ENCODE data around the gene SIAH2.

SIAH2 gene

DNA sequence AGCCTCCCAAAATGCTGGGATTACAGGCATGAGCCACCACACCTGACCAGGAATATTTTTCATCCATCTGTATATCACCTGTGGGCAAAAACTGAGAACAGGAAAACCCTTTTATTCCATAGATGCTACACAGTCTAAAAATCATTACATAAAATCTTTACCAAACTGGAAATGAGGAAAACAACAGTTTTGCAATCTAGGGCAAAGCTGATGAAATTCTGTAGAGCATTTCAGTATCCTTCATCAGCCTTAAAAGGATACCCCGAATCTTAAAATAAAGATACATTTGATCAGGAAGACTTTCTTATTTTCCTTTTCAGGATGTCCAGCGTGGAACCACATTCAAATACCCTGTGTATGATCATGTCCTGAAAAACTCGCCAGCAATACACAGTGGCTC lies 7.1 kb downstream of the SIAH2 start:
- FAIRE-seq (no peak), DNase-seq (ENCODE audit: insufficient read length, low spot score) (no peak)
- no peak for TF ChIP-seq SPI1 (IDR thresholded peaks at IDR 0.05; ENCODE audit: low read depth, low read length)
- no peak for TF ChIP-seq POLR2A (IDR thresholded peaks at IDR 0.05; ENCODE audit: low read depth, low read length)

- no peak for TF ChIP-seq SPI1 (IDR thresholded peaks at IDR 0.05; ENCODE audit: low read depth, low read length)
- TF ChIP-seq POLR2A (IDR thresholded peaks at IDR 0.05; ENCODE audit: low read depth, low read length), result no peak
- TF ChIP-seq POLR2AphosphoS5 (IDR thresholded peaks at IDR 0.05; ENCODE audit: low read depth, low read length), result no peak
- no peak for TF ChIP-seq TAF1 (IDR thresholded peaks at IDR 0.05; ENCODE audit: low read depth, low read length)
- TF ChIP-seq POU2F2 (IDR thresholded peaks at IDR 0.05; ENCODE audit: low read depth, low read length), result no peak
- TF ChIP-seq PAX5 (IDR thresholded peaks at IDR 0.05; ENCODE audit: insufficient read depth, low read length, severe bottlenecking), result no peak
- DNase-seq (ENCODE audit: insufficient read length, low spot score), result no peak
- no peak for FAIRE-seq
Measured at GRCh38 chr3:150754896-150755295, 8.1 kb downstream of the SIAH2 start.

DNA sequence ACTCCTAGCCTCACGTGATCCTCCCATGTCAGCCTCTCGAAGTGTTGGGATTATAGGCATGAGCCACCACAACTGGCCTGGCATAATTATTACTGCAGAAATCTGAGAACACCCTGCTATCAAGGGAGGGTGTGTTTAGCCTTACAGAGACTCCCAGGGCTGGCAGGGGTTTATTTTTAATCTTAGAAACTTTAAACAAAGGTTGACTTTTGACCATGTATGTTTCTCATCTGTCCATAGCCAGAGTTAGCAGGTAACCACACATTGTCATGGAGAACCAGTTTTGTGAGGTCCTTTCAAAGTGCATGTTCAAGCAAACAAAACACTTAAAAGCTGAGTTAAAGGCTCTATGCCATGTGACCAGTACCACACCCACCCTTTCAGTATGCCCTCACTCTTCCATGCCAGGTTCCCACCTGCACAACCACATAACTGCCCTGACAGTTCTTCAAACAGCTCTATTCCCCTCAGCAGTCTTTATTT lies 11.1 kb downstream of the SIAH2 start:
- TF ChIP-seq PAX5 (IDR thresholded peaks at IDR 0.05; ENCODE audit: insufficient read depth, low read length, severe bottlenecking) (no peak), POU2F2 (IDR thresholded peaks at IDR 0.05; ENCODE audit: low read depth, low read length) (no peak), TAF1 (IDR thresholded peaks at IDR 0.05; ENCODE audit: low read depth, low read length) (no peak), POLR2A (IDR thresholded peaks at IDR 0.05; ENCODE audit: low read depth, low read length) (no peak), POLR2AphosphoS5 (IDR thresholded peaks at IDR 0.05; ENCODE audit: low read depth, low read length) (no peak), SPI1 (IDR thresholded peaks at IDR 0.05; ENCODE audit: low read depth, low read length) (no peak)
- FAIRE-seq (no peak), DNase-seq (ENCODE audit: insufficient read length, low spot score) (no peak)

GRCh38 chr3:150749255-150749654 lies 13.7 kb downstream of the SIAH2 start:
- no peak for DNase-seq (ENCODE audit: insufficient read length, low spot score)
- no peak for TF ChIP-seq POU2F2 (IDR thresholded peaks at IDR 0.05; ENCODE audit: low read depth, low read length)
- TF ChIP-seq TAF1 (IDR thresholded peaks at IDR 0.05; ENCODE audit: low read depth, low read length), result no peak
- no peak for TF ChIP-seq PAX5 (IDR thresholded peaks at IDR 0.05; ENCODE audit: insufficient read depth, low read length, severe bottlenecking)
- no peak for TF ChIP-seq POLR2AphosphoS5 (IDR thresholded peaks at IDR 0.05; ENCODE audit: low read depth, low read length)
- TF ChIP-seq SPI1 (IDR thresholded peaks at IDR 0.05; ENCODE audit: low read depth, low read length), result no peak
- no peak for TF ChIP-seq POLR2A (IDR thresholded peaks at IDR 0.05; ENCODE audit: low read depth, low read length)
- FAIRE-seq, result no peak

GRCh38 chr3:150748684-150749047 lies 14.3 kb downstream of the SIAH2 start:
- DNase-seq (ENCODE audit: insufficient read length, low spot score) (no peak), FAIRE-seq (no peak)
- no peak for TF ChIP-seq POU2F2 (IDR thresholded peaks at IDR 0.05; ENCODE audit: low read depth, low read length)
- no peak for TF ChIP-seq POLR2A (IDR thresholded peaks at IDR 0.05; ENCODE audit: low read depth, low read length)
- no peak for TF ChIP-seq TAF1 (IDR thresholded peaks at IDR 0.05; ENCODE audit: low read depth, low read length)
- TF ChIP-seq PAX5 (IDR thresholded peaks at IDR 0.05; ENCODE audit: insufficient read depth, low read length, severe bottlenecking), result no peak

- DNase-seq (ENCODE audit: insufficient read length, low spot score) (no peak), FAIRE-seq (no peak)
- TF ChIP-seq PAX5 (IDR thresholded peaks at IDR 0.05; ENCODE audit: insufficient read depth, low read length, severe bottlenecking) (no peak), SPI1 (IDR thresholded peaks at IDR 0.05; ENCODE audit: low read depth, low read length) (no peak), POU2F2 (IDR thresholded peaks at IDR 0.05; ENCODE audit: low read depth, low read length) (no peak), POLR2A (IDR thresholded peaks at IDR 0.05; ENCODE audit: low read depth, low read length) (no peak), POLR2AphosphoS5 (IDR thresholded peaks at IDR 0.05; ENCODE audit: low read depth, low read length) (no peak), TAF1 (IDR thresholded peaks at IDR 0.05; ENCODE audit: low read depth, low read length) (no peak)
Measured at GRCh38 chr3:150747886-150748683, 14.9 kb downstream of the SIAH2 start.

GRCh38 chr3:150746791-150747590 lies 16.0 kb downstream of the SIAH2 start:
- DNase-seq (ENCODE audit: insufficient read length, low spot score) (no peak), FAIRE-seq (no peak)
- TF ChIP-seq POLR2AphosphoS5 (IDR thresholded peaks at IDR 0.05; ENCODE audit: low read depth, low read length), result no peak
- no peak for TF ChIP-seq POU2F2 (IDR thresholded peaks at IDR 0.05; ENCODE audit: low read depth, low read length)
- TF ChIP-seq SPI1 (IDR thresholded peaks at IDR 0.05; ENCODE audit: low read depth, low read length), result no peak
- no peak for TF ChIP-seq POLR2A (IDR thresholded peaks at IDR 0.05; ENCODE audit: low read depth, low read length)
- TF ChIP-seq TAF1 (IDR thresholded peaks at IDR 0.05; ENCODE audit: low read depth, low read length), result no peak
- TF ChIP-seq PAX5 (IDR thresholded peaks at IDR 0.05; ENCODE audit: insufficient read depth, low read length, severe bottlenecking), result no peak

DNA sequence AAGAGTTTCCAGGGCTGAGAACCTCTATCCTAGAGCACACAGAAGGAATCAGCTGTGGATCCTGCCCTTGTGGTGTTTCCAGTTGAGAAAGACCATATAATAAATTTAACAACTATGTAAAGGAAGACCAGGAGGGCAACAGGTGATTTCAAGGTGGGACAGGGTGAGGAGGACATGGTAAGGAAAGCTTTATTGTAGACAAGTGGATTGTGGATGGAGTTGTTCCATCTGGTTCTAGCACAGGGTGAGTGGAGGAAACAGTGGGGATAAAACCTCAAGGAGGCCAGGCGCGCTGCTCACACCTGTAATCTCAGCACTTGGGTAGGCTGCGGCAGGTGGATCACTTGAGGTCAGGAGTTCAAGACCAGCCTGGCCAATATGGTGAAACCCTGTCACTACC lies 17.1 kb downstream of the SIAH2 start:
- TF ChIP-seq POLR2AphosphoS5 (IDR thresholded peaks at IDR 0.05; ENCODE audit: low read depth, low read length), result no peak
- TF ChIP-seq SPI1 (IDR thresholded peaks at IDR 0.05; ENCODE audit: low read depth, low read length), result no peak
- no peak for TF ChIP-seq POU2F2 (IDR thresholded peaks at IDR 0.05; ENCODE audit: low read depth, low read length)
- TF ChIP-seq TAF1 (IDR thresholded peaks at IDR 0.05; ENCODE audit: low read depth, low read length), result no peak
- no peak for TF ChIP-seq POLR2A (IDR thresholded peaks at IDR 0.05; ENCODE audit: low read depth, low read length)
- TF ChIP-seq PAX5 (IDR thresholded peaks at IDR 0.05; ENCODE audit: insufficient read depth, low read length, severe bottlenecking), result no peak
- DNase-seq (ENCODE audit: insufficient read length, low spot score) (no peak), FAIRE-seq (no peak)

DNA sequence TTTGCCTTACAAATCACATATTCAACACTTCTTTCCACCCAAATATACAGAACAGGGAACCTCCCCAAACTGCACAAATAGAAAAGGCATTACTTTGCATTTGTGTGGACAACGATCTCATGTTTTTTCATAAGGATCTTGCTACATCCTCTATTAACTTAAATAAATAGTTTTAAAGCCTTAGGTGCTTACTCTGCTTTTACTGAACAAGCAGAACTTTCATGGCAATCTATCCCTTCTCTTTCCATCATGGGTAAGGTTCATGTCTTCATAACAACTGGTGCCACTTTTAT lies 18.1 kb downstream of the SIAH2 start:
- no peak for FAIRE-seq
- no peak for TF ChIP-seq PAX5 (IDR thresholded peaks at IDR 0.05; ENCODE audit: insufficient read depth, low read length, severe bottlenecking)
- no peak for TF ChIP-seq POLR2AphosphoS5 (IDR thresholded peaks at IDR 0.05; ENCODE audit: low read depth, low read length)
- TF ChIP-seq POU2F2 (IDR thresholded peaks at IDR 0.05; ENCODE audit: low read depth, low read length), result no peak

More for the DNA sequence above, 18.1 kb downstream of the SIAH2 start:
- DNase-seq (ENCODE audit: insufficient read length, low spot score), result no peak
